Measurements from ENCODE around the gene PCYOX1L. TPM values are rescaled to one million over a fixed set of nuclear protein-coding genes. Genes with fewer than 3 reads are reported as not detected.

The PCYOX1L gene
- polyA plus RNA-seq (2013, experiment 1 of 2): 13.9 TPM
- 13.2 TPM for polyA plus RNA-seq (2013, experiment 2 of 2)

DNA sequence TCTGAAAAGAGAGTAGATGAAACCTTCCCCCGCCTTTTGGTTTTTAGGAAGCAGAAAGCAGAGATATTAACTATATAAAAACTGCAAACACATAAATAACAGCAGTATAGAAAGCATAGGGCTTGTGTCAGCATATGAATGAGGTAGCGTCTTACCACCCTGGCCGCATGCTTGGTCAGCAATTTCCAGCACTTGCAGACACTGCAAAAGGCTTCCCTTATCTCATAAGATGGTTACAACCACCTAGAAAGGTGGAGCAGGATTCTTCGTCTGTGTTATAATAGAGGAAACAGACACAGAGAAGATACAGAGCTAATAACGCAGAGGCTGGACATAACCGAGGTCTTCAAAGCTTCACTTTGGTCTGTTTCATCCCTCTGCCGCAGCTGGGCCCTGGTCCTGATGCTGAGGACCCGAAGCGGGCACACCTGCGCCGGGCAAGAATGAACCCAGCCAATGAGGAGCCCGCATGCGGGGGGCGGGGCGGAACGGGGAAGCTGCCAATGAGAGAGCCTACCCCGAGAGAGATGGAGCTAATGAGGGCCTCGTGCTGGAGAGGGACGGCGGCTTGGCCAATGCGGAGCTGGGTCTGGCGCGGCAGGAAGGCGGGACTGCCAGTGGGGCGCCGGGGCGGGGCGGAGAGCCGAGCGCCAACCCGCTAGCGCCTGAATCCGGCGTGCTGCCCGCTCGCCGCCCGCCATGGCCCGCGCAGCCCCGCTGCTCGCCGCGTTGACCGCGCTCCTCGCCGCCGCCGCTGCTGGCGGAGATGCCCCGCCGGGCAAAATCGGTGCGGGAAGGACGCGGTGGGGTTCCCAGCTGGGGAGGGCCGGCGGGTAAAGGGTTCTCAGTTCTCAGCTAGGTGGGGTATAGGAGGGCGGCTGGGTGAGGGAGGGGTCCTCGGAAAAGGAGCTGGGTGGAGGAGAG, at the start of gene PCYOX1L:
TSS of gene PCYOX1L (plus strand) at position 677 of the 924 bp plus-strand sequence. CDS start at position 700, 23 bp downstream.
- Histone ChIP-seq H3K4me3 (ENCODE audit: extremely low read depth, insufficient read depth, low read length, poor library complexity, severe bottlenecking) (peak within 1 kb of the TSS; percentile 76), H3K4me1 (ENCODE audit: control insufficient read depth, insufficient read depth, low read length, poor library complexity, severe bottlenecking) (no peaks in the 10 kb centered on the region), H3K9me3 (ENCODE audit: control insufficient read depth, low read length) (no peaks in the 10 kb centered on the region), H3K27ac (ENCODE audit: low read depth, low read length, severe bottlenecking) (no peak within 1 kb of the TSS), H3K36me3 (ENCODE audit: control insufficient read depth, insufficient read depth, low read length) (peaks cover 30% of the 10 kb centered on the region)
- 1 to 3% methylated on average over 46 to 49 of the region's 61 CpGs for WGBS, 2 experiments (ENCODE audit: insufficient coverage in 2 of 2)

DNA sequence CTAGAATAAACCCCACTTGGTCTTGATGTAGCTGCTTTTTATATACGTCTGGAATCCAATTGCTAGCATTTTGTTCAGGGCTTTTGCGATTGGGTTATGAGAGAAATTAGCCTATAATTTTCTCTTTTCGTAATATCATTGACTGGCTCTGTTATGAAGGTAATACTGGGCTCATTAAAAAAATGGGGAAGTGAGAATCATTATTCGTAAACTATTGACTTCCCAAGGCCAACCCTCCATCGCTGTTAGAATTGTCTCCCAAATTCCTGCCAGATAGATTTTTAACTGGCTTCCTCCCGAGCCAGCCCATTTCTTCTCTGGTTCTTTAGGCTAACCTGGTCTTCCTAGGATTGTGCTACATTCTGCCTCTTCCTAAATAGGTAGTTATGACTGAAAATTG, 48.5 kb upstream of the PCYOX1L start:
- WGBS, 2 experiments (ENCODE audit: insufficient coverage in 2 of 2): 91% methylated on average over 5 of the region's 6 CpGs; no CpG with 5 or more reads in 1 of the 2 experiments
- Histone ChIP-seq H3K4me3 (ENCODE audit: extremely low read depth, insufficient read depth, low read length, poor library complexity, severe bottlenecking) (no peak overlapping the region), H3K9me3 (ENCODE audit: control insufficient read depth, low read length) (no peaks in the 10 kb centered on the region), H3K4me1 (ENCODE audit: control insufficient read depth, insufficient read depth, low read length, poor library complexity, severe bottlenecking) (peaks cover 9% of the 10 kb centered on the region), H3K27ac (ENCODE audit: low read depth, low read length, severe bottlenecking) (no peak overlapping the region), H3K36me3 (ENCODE audit: control insufficient read depth, insufficient read depth, low read length) (peaks cover 22% of the 10 kb centered on the region)

GRCh38 chr5:149310488-149310887, 47.4 kb upstream of the PCYOX1L start:
- H3K36me3 ChIP-seq (ENCODE audit: control insufficient read depth, insufficient read depth, low read length): peaks cover 21% of the 10 kb centered on the region
- WGBS, 2 experiments (ENCODE audit: insufficient coverage in 2 of 2): 94 to 97% methylated on average over 4 of the region's 4 CpGs
- no peaks in the 10 kb centered on the region for H3K9me3 ChIP-seq (ENCODE audit: control insufficient read depth, low read length)
- H3K4me1 ChIP-seq (ENCODE audit: control insufficient read depth, insufficient read depth, low read length, poor library complexity, severe bottlenecking): peaks cover 9% of the 10 kb centered on the region
- H3K27ac ChIP-seq (ENCODE audit: low read depth, low read length, severe bottlenecking): no peak overlapping the region
- no peak overlapping the region for H3K4me3 ChIP-seq (ENCODE audit: extremely low read depth, insufficient read depth, low read length, poor library complexity, severe bottlenecking)

GRCh38 chr5:149310947-149311658, 46.7 kb upstream of the PCYOX1L start:
- WGBS, 2 experiments (ENCODE audit: insufficient coverage in 2 of 2): 54 to 63% methylated on average over 7 of the region's 10 CpGs

GRCh38 chr5:149313151-149313841, 44.5 kb upstream of the PCYOX1L start:
- H3K36me3 ChIP-seq (ENCODE audit: control insufficient read depth, insufficient read depth, low read length): peaks cover 15% of the 10 kb centered on the region
- H3K27ac ChIP-seq (ENCODE audit: low read depth, low read length, severe bottlenecking): no peak overlapping the region
- H3K4me3 ChIP-seq (ENCODE audit: extremely low read depth, insufficient read depth, low read length, poor library complexity, severe bottlenecking): no peak overlapping the region
- WGBS, 2 experiments (ENCODE audit: insufficient coverage in 2 of 2): 93 to 96% methylated on average over 5 of the region's 6 CpGs
- peaks cover 9% of the 10 kb centered on the region for H3K4me1 ChIP-seq (ENCODE audit: control insufficient read depth, insufficient read depth, low read length, poor library complexity, severe bottlenecking)
- H3K9me3 ChIP-seq (ENCODE audit: control insufficient read depth, low read length): no peaks in the 10 kb centered on the region

More at GRCh38 chr5:149310947-149311658, 46.7 kb upstream of the PCYOX1L start:
- no peaks in the 10 kb centered on the region for H3K9me3 ChIP-seq (ENCODE audit: control insufficient read depth, low read length)
- H3K4me1 ChIP-seq (ENCODE audit: control insufficient read depth, insufficient read depth, low read length, poor library complexity, severe bottlenecking): peaks cover 9% of the 10 kb centered on the region
- peaks cover 19% of the 10 kb centered on the region for H3K36me3 ChIP-seq (ENCODE audit: control insufficient read depth, insufficient read depth, low read length)
- H3K4me3 ChIP-seq (ENCODE audit: extremely low read depth, insufficient read depth, low read length, poor library complexity, severe bottlenecking): no peak overlapping the region
- peak overlapping the region; percentile 23 for H3K27ac ChIP-seq (ENCODE audit: low read depth, low read length, severe bottlenecking)

- peaks cover 19% of the 10 kb centered on the region for H3K36me3 ChIP-seq (ENCODE audit: control insufficient read depth, insufficient read depth, low read length)
- no peaks in the 10 kb centered on the region for H3K9me3 ChIP-seq (ENCODE audit: control insufficient read depth, low read length)
- H3K4me1 ChIP-seq (ENCODE audit: control insufficient read depth, insufficient read depth, low read length, poor library complexity, severe bottlenecking): peaks cover 9% of the 10 kb centered on the region
- H3K4me3 ChIP-seq (ENCODE audit: extremely low read depth, insufficient read depth, low read length, poor library complexity, severe bottlenecking): no peak overlapping the region
- WGBS, 2 experiments (ENCODE audit: insufficient coverage in 2 of 2): 88 to 93% methylated on average over 2 to 3 of the region's 4 CpGs
- H3K27ac ChIP-seq (ENCODE audit: low read depth, low read length, severe bottlenecking): no peak overlapping the region
Measured at GRCh38 chr5:149314571-149315111, 43.2 kb upstream of the PCYOX1L start.

- Histone ChIP-seq H3K36me3 (ENCODE audit: control insufficient read depth, insufficient read depth, low read length) (peaks cover 23% of the 10 kb centered on the region), H3K4me1 (ENCODE audit: control insufficient read depth, insufficient read depth, low read length, poor library complexity, severe bottlenecking) (peaks cover 13% of the 10 kb centered on the region), H3K27ac (ENCODE audit: low read depth, low read length, severe bottlenecking) (no peak overlapping the region), H3K9me3 (ENCODE audit: control insufficient read depth, low read length) (no peaks in the 10 kb centered on the region), H3K4me3 (ENCODE audit: extremely low read depth, insufficient read depth, low read length, poor library complexity, severe bottlenecking) (no peak overlapping the region)
- 90% methylated on average over 6 of the region's 6 CpGs for WGBS, 2 experiments (ENCODE audit: insufficient coverage in 2 of 2)
Measured at GRCh38 chr5:149315753-149316152, 42.1 kb upstream of the PCYOX1L start.

GRCh38 chr5:149317281-149318048, 40.4 kb upstream of the PCYOX1L start:
- Histone ChIP-seq H3K27ac (ENCODE audit: low read depth, low read length, severe bottlenecking) (no peak overlapping the region), H3K4me1 (ENCODE audit: control insufficient read depth, insufficient read depth, low read length, poor library complexity, severe bottlenecking) (peaks cover 15% of the 10 kb centered on the region), H3K36me3 (ENCODE audit: control insufficient read depth, insufficient read depth, low read length) (peaks cover 13% of the 10 kb centered on the region), H3K9me3 (ENCODE audit: control insufficient read depth, low read length) (no peaks in the 10 kb centered on the region), H3K4me3 (ENCODE audit: extremely low read depth, insufficient read depth, low read length, poor library complexity, severe bottlenecking) (no peak overlapping the region)
- WGBS, 2 experiments (ENCODE audit: insufficient coverage in 2 of 2): 86 to 88% methylated on average over 8 to 14 of the region's 14 CpGs

GRCh38 chr5:149319174-149319573, 38.7 kb upstream of the PCYOX1L start:
- Histone ChIP-seq H3K27ac (ENCODE audit: low read depth, low read length, severe bottlenecking) (no peak overlapping the region), H3K4me3 (ENCODE audit: extremely low read depth, insufficient read depth, low read length, poor library complexity, severe bottlenecking) (no peak overlapping the region), H3K4me1 (ENCODE audit: control insufficient read depth, insufficient read depth, low read length, poor library complexity, severe bottlenecking) (peaks cover 15% of the 10 kb centered on the region), H3K36me3 (ENCODE audit: control insufficient read depth, insufficient read depth, low read length) (peaks cover 14% of the 10 kb centered on the region), H3K9me3 (ENCODE audit: control insufficient read depth, low read length) (no peaks in the 10 kb centered on the region)
- WGBS, 2 experiments (ENCODE audit: insufficient coverage in 2 of 2): 97 to 100% methylated on average over 3 of the region's 3 CpGs
